ENCODE data around the gene JAM2.
"Not testable (repeated sequence)": the region's sequence is repeated elsewhere in the genome, so short reads cannot be mapped to it uniquely, and the experiment has no call there.

The JAM2 gene

DNA sequence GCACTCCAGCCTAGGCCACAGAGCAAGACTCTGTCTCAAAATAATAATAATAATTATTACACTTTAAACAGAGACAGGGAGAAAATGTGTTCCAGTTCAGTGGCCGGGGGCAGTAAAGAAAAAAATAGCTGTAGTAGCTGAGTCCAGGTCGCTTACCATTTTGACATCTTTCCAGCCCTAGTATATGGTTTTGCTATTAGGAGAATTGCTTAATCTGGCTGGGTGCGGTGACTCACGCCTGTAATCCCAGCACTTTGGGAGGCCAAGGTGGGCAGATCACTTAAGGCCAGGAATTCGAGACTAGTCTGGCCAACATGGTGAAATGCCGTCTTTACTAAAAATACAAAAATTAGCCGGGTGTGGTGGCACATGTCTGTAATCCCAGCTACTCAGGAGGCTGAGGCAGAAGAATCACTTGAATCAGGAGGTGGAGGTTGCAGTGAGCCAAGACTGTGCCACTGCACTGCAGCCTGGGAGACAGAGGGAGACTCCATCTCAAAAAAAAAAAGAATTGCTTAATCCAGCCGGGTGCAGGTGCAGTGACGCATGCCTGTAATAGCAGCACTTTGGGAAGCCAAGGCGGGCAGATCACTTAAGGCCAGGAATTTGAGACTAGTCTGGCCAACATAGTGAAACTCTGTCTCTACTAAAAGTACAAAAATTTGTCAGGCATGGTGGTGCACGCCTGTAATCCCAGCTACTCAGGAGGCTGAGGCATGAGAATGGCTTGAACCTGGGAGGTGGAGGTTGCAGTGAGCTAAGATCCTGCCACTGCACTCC lies 13.1 kb upstream of the JAM2 start:
- H3K27me3 ChIP-seq (ENCODE audit: control insufficient read depth in 1 of 2, insufficient read depth in 2 of 2, low read length in 2 of 2), result not testable (repeated sequence)

GRCh38 chr21:25626757-25627156 lies 12.3 kb upstream of the JAM2 start:
- Histone ChIP-seq H3K4me3 (ENCODE audit: low read length in 2 of 2) (no peak overlapping the region), H3K4me1 (ENCODE audit: control insufficient read depth, insufficient read depth, low read length) (no peaks in the 10 kb centered on the region), H3K9me3 (ENCODE audit: control insufficient read depth in 2 of 2, low read length in 2 of 2) (no peaks in the 10 kb centered on the region), H3K36me3 (ENCODE audit: control insufficient read depth in 2 of 2, insufficient read depth in 2 of 2, low read length in 2 of 2) (no peaks in the 10 kb centered on the region), H3K27me3 (ENCODE audit: control insufficient read depth in 1 of 2, insufficient read depth in 2 of 2, low read length in 2 of 2) (no peaks in the 10 kb centered on the region), H3K9ac (ENCODE audit: low read length in 2 of 2) (no peak overlapping the region), H3K27ac (ENCODE audit: low read length) (no peak overlapping the region)

More for the DNA sequence above, 13.1 kb upstream of the JAM2 start:
- H3K9ac ChIP-seq (ENCODE audit: low read length in 2 of 2); H3K9me3 ChIP-seq (ENCODE audit: control insufficient read depth in 2 of 2, low read length in 2 of 2); H3K4me1 ChIP-seq (ENCODE audit: control insufficient read depth, insufficient read depth, low read length); H3K36me3 ChIP-seq (ENCODE audit: control insufficient read depth in 2 of 2, insufficient read depth in 2 of 2, low read length in 2 of 2); H3K27ac ChIP-seq (ENCODE audit: low read length); H3K4me3 ChIP-seq (ENCODE audit: low read length in 2 of 2): not testable (repeated sequence)

GRCh38 chr21:25632296-25632695 lies 6.8 kb upstream of the JAM2 start:
- H3K36me3 ChIP-seq (ENCODE audit: control insufficient read depth in 2 of 2, insufficient read depth in 2 of 2, low read length in 2 of 2), result no peaks in the 10 kb centered on the region
- no peak overlapping the region for H3K4me3 ChIP-seq (ENCODE audit: low read length in 2 of 2)
- no peak overlapping the region for H3K27ac ChIP-seq (ENCODE audit: low read length)
- H3K4me1 ChIP-seq (ENCODE audit: control insufficient read depth, insufficient read depth, low read length), result no peaks in the 10 kb centered on the region
- no peak overlapping the region for H3K9ac ChIP-seq (ENCODE audit: low read length in 2 of 2)
- no peaks in the 10 kb centered on the region for H3K9me3 ChIP-seq (ENCODE audit: control insufficient read depth in 2 of 2, low read length in 2 of 2)
- H3K27me3 ChIP-seq (ENCODE audit: control insufficient read depth in 1 of 2, insufficient read depth in 2 of 2, low read length in 2 of 2), result no peaks in the 10 kb centered on the region

GRCh38 chr21:25635310-25635709 lies 3.7 kb upstream of the JAM2 start:
- Histone ChIP-seq H3K27ac (ENCODE audit: low read length) (no peak overlapping the region), H3K36me3 (ENCODE audit: control insufficient read depth in 2 of 2, insufficient read depth in 2 of 2, low read length in 2 of 2) (no peaks in the 10 kb centered on the region), H3K4me3 (ENCODE audit: low read length in 2 of 2) (no peak overlapping the region), H3K9me3 (ENCODE audit: control insufficient read depth in 2 of 2, low read length in 2 of 2) (no peaks in the 10 kb centered on the region), H3K9ac (ENCODE audit: low read length in 2 of 2) (no peak overlapping the region), H3K4me1 (ENCODE audit: control insufficient read depth, insufficient read depth, low read length) (peaks cover 10% of the 10 kb centered on the region), H3K27me3 (ENCODE audit: control insufficient read depth in 1 of 2, insufficient read depth in 2 of 2, low read length in 2 of 2) (no peaks in the 10 kb centered on the region)

DNA sequence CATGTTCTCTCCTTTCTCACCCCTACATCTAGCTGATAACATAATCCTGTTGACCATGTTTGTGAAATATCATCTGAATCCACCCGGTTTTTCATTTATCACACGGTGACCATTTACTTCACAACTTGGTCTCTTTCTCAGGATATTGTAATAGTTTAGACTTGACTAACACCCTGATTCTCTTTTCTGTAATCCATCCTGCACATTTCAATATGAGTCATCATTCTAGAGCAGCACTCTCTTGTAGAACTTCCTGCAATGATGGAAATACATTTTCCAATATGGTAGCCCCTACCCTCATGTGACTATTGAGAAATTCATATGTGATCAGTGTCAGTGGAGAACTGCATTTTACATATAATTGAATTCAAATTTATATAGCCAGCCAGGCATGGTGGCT lies 2.3 kb upstream of the JAM2 start:
- no peaks in the 10 kb centered on the region for H3K9me3 ChIP-seq (ENCODE audit: control insufficient read depth in 2 of 2, low read length in 2 of 2)
- no peaks in the 10 kb centered on the region for H3K36me3 ChIP-seq (ENCODE audit: control insufficient read depth in 2 of 2, insufficient read depth in 2 of 2, low read length in 2 of 2)
- no peak overlapping the region for H3K9ac ChIP-seq (ENCODE audit: low read length in 2 of 2)
- H3K4me3 ChIP-seq (ENCODE audit: low read length in 2 of 2), result no peak overlapping the region
- peaks cover 11% of the 10 kb centered on the region for H3K4me1 ChIP-seq (ENCODE audit: control insufficient read depth, insufficient read depth, low read length)
- no peak overlapping the region for H3K27ac ChIP-seq (ENCODE audit: low read length)
- no peaks in the 10 kb centered on the region for H3K27me3 ChIP-seq (ENCODE audit: control insufficient read depth in 1 of 2, insufficient read depth in 2 of 2, low read length in 2 of 2)

GRCh38 chr21:25637851-25638659 lies 1.0 kb upstream of the JAM2 start:
- H3K9me3 ChIP-seq (ENCODE audit: control insufficient read depth in 2 of 2, low read length in 2 of 2), result no peaks in the 10 kb centered on the region
- H3K9ac ChIP-seq (ENCODE audit: low read length in 2 of 2), result no peak overlapping the region
- H3K27me3 ChIP-seq (ENCODE audit: control insufficient read depth in 1 of 2, insufficient read depth in 2 of 2, low read length in 2 of 2), result no peaks in the 10 kb centered on the region
- peak overlapping the region; percentile 73 for H3K27ac ChIP-seq (ENCODE audit: low read length)
- no peaks in the 10 kb centered on the region for H3K36me3 ChIP-seq (ENCODE audit: control insufficient read depth in 2 of 2, insufficient read depth in 2 of 2, low read length in 2 of 2)
- peak overlapping the region; percentile 85 to 86 for H3K4me3 ChIP-seq (ENCODE audit: low read length in 2 of 2)
- peaks cover 11% of the 10 kb centered on the region for H3K4me1 ChIP-seq (ENCODE audit: control insufficient read depth, insufficient read depth, low read length)

GRCh38 chr21:25639551-25640201 lies 618 bp downstream of the JAM2 start:
- Histone ChIP-seq H3K4me3 (ENCODE audit: low read length in 2 of 2) (peak overlapping the region; percentile 85 to 86), H3K27me3 (ENCODE audit: control insufficient read depth in 1 of 2, insufficient read depth in 2 of 2, low read length in 2 of 2) (no peaks in the 10 kb centered on the region), H3K36me3 (ENCODE audit: control insufficient read depth in 2 of 2, insufficient read depth in 2 of 2, low read length in 2 of 2) (peaks cover 0 to 2% of the 10 kb centered on the region in 2 donors), H3K4me1 (ENCODE audit: control insufficient read depth, insufficient read depth, low read length) (peaks cover 11% of the 10 kb centered on the region), H3K9ac (ENCODE audit: low read length in 2 of 2) (peak overlapping the region; percentile 70 to 79), H3K27ac (ENCODE audit: low read length) (peak overlapping the region; percentile 73), H3K9me3 (ENCODE audit: control insufficient read depth in 2 of 2, low read length in 2 of 2) (no peaks in the 10 kb centered on the region)

- Histone ChIP-seq H3K36me3 (ENCODE audit: control insufficient read depth in 2 of 2, insufficient read depth in 2 of 2, low read length in 2 of 2) (peaks cover 0 to 4% of the 10 kb centered on the region in 2 donors), H3K27me3 (ENCODE audit: control insufficient read depth in 1 of 2, insufficient read depth in 2 of 2, low read length in 2 of 2) (no peaks in the 10 kb centered on the region), H3K4me3 (ENCODE audit: low read length in 2 of 2) (peak overlapping the region; percentile 85 to 86), H3K9me3 (ENCODE audit: control insufficient read depth in 2 of 2, low read length in 2 of 2) (no peaks in the 10 kb centered on the region), H3K27ac (ENCODE audit: low read length) (peak overlapping the region; percentile 73), H3K9ac (ENCODE audit: low read length in 2 of 2) (peak overlapping the region; percentile 70 to 79), H3K4me1 (ENCODE audit: control insufficient read depth, insufficient read depth, low read length) (peaks cover 11% of the 10 kb centered on the region)
Observed at GRCh38 chr21:25640202-25640942, 1.3 kb downstream of the JAM2 start.

DNA sequence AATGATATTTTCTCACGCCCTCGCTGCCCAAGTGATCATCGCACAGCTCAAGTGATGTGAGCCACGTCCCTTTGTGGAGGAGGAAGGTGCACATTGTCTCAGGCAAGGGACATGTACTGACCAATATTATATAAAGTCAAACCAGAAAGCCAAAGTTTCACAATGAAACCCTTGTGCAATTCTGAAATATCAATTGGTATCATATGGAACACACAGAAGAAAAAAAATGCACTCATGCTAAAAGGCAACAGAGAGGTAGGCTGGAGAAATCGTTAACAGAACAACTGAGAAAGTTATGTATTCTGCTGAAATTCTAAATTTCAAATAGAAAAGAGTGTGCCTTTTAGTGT lies 1.9 kb downstream of the JAM2 start:
- Histone ChIP-seq H3K9me3 (ENCODE audit: control insufficient read depth in 2 of 2, low read length in 2 of 2) (no peaks in the 10 kb centered on the region), H3K27ac (ENCODE audit: low read length) (no peak overlapping the region), H3K4me1 (ENCODE audit: control insufficient read depth, insufficient read depth, low read length) (peaks cover 11% of the 10 kb centered on the region), H3K27me3 (ENCODE audit: control insufficient read depth in 1 of 2, insufficient read depth in 2 of 2, low read length in 2 of 2) (no peaks in the 10 kb centered on the region), H3K4me3 (ENCODE audit: low read length in 2 of 2) (peak overlapping the region; percentile 85 to 86), H3K36me3 (ENCODE audit: control insufficient read depth in 2 of 2, insufficient read depth in 2 of 2, low read length in 2 of 2) (peaks cover 0 to 4% of the 10 kb centered on the region in 2 donors), H3K9ac (ENCODE audit: low read length in 2 of 2) (peak overlapping the region in 1 of 2 donors; percentile 70)

DNA sequence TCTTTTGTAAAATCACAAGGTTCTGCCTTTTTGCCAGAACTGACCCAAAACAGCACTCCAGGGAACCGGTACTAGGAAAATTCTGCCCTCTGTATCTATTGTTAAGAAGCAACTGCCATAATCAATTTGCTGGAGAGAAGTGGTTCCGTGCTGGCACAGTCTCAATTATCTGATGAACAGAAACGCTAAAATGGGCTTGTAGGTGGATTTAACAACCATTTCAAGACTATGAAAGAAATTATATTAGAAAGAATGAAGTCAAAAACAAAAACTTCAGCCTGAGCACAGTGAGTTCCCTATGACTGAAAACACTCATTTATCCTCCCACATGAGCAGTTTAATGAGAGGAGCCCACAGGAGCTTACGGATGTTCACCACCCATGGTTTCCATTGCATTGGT lies 4.4 kb downstream of the JAM2 start:
- Histone ChIP-seq H3K4me3 (ENCODE audit: low read length in 2 of 2) (no peak overlapping the region), H3K4me1 (ENCODE audit: control insufficient read depth, insufficient read depth, low read length) (peaks cover 4% of the 10 kb centered on the region), H3K27me3 (ENCODE audit: control insufficient read depth in 1 of 2, insufficient read depth in 2 of 2, low read length in 2 of 2) (no peaks in the 10 kb centered on the region), H3K9me3 (ENCODE audit: control insufficient read depth in 2 of 2, low read length in 2 of 2) (no peaks in the 10 kb centered on the region), H3K27ac (ENCODE audit: low read length) (no peak overlapping the region), H3K9ac (ENCODE audit: low read length in 2 of 2) (no peak overlapping the region), H3K36me3 (ENCODE audit: control insufficient read depth in 2 of 2, insufficient read depth in 2 of 2, low read length in 2 of 2) (peaks cover 0 to 4% of the 10 kb centered on the region in 2 donors)
